ENCODE data around the gene AGTPBP1.
A peak's percentile ranks its signal among the peaks of the same experiment; 100 is the strongest.
"Not testable (repeated sequence)": the region's sequence is repeated elsewhere in the genome, so short reads cannot be mapped to it uniquely, and the experiment has no call there.

Gene AGTPBP1

DNA sequence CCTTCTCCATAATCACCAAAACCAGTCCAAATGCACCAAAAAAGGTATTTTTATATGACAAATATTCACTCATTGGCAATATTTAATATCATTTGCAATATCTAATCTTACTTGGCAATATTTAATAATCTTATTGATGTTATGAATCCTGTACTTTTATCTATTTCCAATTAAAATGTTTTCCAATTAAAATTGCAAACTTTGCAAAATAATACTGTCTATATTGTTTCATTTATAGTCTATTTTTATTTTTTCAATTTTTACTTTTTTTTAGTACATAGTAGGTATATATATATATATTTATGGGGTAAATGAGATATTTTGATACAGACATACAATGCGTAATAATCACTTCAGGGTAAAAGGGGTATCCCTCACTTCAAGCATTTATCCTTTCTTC is 109.9 kb downstream of the AGTPBP1 start:
- no peak for DNase-seq (ENCODE audit: low read depth)

DNA sequence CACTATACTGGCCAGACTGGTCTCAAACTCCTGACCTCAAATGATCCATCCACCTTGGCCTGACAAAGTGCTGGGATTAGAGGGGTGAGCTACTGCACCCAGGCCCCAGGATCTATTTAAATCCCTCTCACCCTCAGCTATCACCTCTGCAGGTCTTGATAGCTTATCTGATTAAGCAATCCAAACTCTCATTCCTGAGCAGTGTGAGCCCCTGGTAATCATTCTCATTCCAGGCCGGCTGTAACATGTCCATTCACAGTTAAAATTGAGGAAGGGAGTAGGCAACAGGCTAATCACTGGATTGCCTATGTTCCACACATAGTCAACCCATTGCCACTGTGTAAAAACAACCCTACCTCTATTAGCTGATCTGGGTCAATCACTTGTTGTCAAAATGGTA is 111.1 kb downstream of the AGTPBP1 start:
- no peak for DNase-seq (ENCODE audit: low read depth)

DNA sequence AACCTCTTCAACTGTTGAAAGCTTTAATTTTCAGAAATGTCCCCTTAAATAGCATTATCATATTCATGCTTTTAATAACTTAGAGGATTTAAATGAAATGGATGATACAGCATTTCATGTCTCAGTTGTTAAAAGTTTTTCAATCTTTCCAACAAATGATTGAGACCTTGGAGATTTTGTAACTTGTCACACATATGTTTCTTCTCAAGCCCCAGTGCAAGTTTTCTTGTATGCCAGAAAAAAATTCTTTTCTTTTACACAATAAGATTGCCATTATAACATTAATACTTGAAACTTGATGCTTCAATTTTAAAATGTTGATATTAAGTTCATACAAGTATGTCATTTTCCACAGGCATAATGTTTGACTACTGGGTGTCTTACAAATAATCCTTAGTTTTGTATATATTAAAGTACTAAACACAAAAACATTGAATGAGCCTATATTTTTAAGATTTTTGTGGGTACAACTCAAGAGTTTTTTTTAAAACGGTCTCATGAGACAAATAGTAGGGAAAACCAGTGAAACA is 124.5 kb downstream of the AGTPBP1 start:
- no peak for DNase-seq (ENCODE audit: low read depth)

GRCh38 chr9:85615792-85616191 is 126.0 kb downstream of the AGTPBP1 start:
- DNase-seq (ENCODE audit: low read depth), result no peak

DNA sequence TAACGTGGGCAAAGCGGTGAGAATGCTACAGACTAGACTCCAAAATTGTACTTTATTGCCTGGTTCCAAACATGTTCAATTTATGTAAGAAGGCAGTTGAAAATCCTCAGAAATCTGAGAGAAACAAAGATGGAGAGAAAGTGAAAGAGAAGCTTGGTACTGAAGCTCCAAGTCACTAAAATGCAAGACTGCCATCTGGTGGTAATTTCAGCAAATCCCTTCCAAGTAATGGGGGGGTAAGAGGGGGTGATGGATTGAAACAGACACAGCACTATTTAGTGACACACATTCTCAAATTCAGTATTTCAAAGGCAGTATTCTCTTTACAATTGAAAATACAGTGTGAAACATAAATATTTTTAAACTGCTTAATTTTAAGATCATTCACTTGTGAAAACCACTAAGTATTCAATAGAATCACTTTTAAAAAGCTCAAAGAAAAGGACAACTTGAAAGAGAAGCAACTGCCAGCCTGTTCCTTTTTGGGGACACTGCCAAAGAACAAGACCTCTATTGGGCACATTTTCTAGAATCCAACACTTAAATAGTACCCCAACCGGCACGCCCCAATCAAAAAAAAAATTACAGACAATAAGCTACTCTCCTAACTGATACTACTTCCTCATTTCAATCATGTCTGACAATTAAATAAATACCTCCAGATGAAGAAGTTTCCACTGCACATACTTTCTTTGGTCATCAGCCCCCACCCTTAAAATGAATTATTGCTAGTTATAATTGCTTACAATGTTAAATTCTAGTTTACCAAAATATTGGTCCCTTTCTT is 131.5 kb downstream of the AGTPBP1 start:
- DNase-seq (ENCODE audit: low read depth), result peak; percentile 9

DNA sequence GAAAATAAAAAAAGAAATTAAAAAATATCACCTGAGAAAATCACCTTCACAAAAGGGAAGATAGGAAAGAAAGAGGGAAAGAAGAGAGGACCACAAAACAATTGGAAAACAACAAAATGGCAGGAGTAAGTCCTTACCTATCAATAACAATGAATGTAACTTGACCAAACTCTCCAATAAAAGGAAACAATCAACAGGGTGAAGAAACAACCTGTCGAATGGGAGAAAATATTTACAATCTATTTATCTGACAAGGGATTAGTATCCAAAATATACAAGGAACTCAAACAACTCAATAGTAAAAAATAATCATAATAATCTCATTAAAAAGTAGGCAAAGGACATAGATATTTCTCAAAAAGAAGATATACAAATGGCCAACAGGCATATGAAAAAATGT is 135.8 kb downstream of the AGTPBP1 start:
- DNase-seq (ENCODE audit: low read depth), result no peak

GRCh38 chr9:85603936-85604335 is 137.8 kb downstream of the AGTPBP1 start:
- DNase-seq (ENCODE audit: low read depth), result no peak

GRCh38 chr9:85602742-85603141 is 139.0 kb downstream of the AGTPBP1 start:
- DNase-seq (ENCODE audit: low read depth), result no peak

GRCh38 chr9:85600675-85601263 is 141.0 kb downstream of the AGTPBP1 start:
- DNase-seq (ENCODE audit: low read depth), result no peak

- no peak for DNase-seq (ENCODE audit: low read depth)
These were observed 142.1 kb downstream of the AGTPBP1 start for GRCh38 chr9:85599540-85600105.

GRCh38 chr9:85594316-85594715 is 147.4 kb downstream of the AGTPBP1 start:
- no peak for DNase-seq (ENCODE audit: low read depth)

DNA sequence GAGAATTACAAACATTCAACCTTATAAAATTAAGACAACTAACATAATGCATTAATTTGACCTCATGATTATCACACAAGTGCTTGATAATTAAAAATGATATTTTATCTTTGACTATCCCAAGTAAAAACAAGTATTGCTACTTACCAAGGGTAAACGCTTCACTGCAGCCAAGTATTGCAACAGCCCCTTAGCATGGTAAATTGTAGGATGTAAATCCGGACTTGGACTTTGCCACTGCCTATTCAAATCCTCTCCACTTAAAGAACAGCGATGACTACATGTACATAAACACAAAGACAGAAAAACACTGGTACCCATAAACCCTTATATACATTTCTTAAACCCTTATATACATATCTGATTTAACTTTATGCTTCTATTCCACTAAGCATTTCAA is 155.1 kb downstream of the AGTPBP1 start:
- no peak for DNase-seq (ENCODE audit: low read depth)

DNA sequence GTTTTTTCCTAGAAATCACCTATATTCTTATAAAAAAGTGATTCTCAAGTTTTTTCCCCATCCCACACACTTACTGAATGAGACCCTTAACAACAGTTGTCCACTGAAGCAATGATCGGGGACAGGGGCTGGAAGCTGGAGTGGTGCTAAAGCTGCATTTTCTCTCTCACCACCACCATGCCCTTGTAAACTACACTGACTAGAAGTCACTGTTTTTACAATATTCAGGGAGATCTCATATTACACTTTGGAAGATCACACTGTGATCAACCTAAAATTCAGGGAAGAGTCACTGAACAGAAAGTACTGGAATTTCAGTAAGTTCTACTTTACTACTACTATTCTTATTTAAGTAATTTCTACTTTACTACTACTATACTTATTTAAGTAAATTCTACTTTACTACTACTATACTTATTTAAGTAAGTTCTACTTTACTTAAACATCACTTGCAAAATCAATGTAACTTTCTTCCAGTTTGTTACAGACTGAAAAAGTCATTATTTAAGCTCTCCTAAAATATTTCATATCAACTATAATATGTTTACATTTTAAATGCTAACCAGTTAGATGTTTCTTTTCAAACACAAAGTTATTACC is 164.3 kb downstream of the AGTPBP1 start:
- DNase-seq (ENCODE audit: low read depth), result no peak

- DNase-seq (ENCODE audit: low read depth), result no peak
These were observed 165.9 kb downstream of the AGTPBP1 start for GRCh38 chr9:85575868-85576267.

GRCh38 chr9:85573546-85573945 is 168.2 kb downstream of the AGTPBP1 start:
- DNase-seq (ENCODE audit: low read depth), result not testable (repeated sequence)

DNA sequence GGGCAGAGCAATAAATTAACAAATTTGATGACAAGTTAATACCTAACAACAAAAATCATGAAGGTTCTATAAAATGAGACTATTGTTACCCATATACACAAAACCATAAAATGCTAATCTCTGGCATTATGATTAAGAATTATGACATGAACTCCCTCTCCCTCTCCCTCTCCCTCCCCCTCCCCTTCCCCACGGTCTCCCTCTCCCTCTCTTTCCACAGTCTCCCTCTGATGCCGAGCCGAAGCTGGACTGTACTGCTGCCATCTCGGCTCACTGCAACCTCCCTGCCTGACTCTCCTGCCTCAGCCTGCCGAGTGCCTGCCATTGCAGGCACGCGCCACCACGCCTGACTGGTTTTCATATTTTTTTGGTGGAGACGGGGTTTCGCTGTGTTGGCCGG is 168.8 kb downstream of the AGTPBP1 start:
- not testable (repeated sequence) for DNase-seq (ENCODE audit: low read depth)

DNA sequence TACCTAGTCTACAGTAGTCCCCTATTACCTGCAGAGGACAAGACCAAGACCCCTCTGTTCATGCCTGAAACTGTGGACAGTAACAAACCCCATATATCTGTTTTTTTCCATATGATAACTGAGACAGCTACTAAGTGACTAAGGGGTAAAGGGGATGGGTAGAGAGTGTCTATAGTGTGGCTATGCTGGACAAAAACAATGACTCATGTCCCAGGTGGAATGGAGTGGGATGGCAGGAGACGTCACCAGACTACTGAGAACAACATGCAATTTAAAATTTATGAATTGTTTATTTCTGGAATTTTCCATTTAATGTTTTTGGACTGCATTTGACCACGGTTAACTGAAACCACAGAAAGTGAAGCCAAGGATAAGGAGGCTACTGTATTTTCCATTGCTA is 171.8 kb downstream of the AGTPBP1 start:
- no peak for DNase-seq (ENCODE audit: low read depth)

GRCh38 chr9:85559526-85559925 is 182.2 kb downstream of the AGTPBP1 start:
- no peak for DNase-seq (ENCODE audit: low read depth)

DNA sequence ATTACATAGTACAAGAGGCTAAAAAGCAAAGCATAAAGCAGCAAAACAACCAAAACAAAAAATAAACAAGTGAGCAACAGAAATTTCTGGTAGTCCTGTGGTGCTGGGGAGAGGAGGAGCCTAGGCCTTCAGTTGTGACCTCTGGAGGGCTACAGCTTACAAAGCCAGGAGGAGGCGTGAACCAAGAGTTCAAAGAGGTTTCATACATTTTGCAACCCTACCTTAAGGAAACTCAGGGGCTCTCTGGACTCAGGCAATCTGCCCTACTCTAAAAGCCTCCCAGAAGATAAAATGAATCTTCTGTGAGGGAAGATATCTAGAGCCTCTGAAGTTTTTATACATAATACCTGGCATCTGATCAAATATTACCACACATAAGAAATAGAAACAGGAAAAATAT is 187.4 kb downstream of the AGTPBP1 start:
- DNase-seq (ENCODE audit: low read depth), result no peak

DNA sequence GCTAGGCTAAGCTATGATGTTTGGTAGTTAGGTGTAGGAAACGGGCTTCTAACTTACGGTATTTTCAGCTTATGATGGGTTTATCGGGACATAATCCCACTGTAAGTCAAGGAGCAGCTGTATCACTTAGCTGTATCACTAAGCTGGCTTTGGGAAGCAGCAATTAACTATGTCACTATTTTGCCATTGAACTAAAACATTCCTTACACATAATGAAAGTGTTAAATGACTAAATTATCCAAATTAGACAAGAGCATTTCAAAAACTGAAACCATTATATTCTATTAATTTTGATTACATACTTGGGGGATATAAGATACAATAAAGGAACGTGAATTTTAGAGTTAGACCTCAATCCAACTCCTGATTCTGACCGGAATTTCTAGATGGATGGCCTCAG is 188.3 kb downstream of the AGTPBP1 start:
- no peak for DNase-seq (ENCODE audit: low read depth)

- DNase-seq (ENCODE audit: low read depth), result no peak
These were observed 194.2 kb downstream of the AGTPBP1 start for GRCh38 chr9:85547599-85547998.

GRCh38 chr9:85543196-85543595 is 198.6 kb downstream of the AGTPBP1 start:
- DNase-seq (ENCODE audit: low read depth), result no peak

DNA sequence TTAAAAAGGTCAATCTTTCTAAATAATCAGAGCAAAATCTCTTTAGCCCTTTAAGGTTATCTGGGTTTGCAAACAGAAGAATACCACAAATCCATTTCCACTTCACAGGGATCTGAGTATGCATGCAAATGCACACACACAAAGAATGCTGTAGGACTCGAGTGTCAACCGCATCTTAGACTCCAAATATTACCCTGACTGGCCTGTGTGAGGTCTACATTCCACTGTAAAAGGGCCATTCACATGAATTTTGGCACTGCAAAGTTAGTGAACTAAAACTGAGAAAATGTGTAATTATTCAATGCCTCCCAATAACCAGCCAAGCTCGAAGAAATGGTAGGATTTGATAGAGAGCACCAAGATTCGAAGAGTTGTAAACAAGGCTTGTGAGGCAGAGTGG is 199.9 kb downstream of the AGTPBP1 start:
- no peak for DNase-seq (ENCODE audit: low read depth)

Measured in CMK (cell line).